Tibial nerve (tissue), 4 donors: Measurements from ENCODE around the gene PDGFA. TPM values are rescaled to one million over a fixed set of nuclear protein-coding genes. Genes with fewer than 3 reads are reported as not detected.

Experiments used
- DNase-seq, 2 donors: peaks; one replicate each; pipeline ENCODE4 v3.0.0-alpha.2; 2019; ENCODE audit warnings: low spot score in 2 of 2
- H3K27ac ChIP-seq, 4 donors: fragments of 200-600 bp; sonication (generic) in 3 of 4; one replicate each; pipeline ENCODE4 v1.5.1; 2017 to 2019; ENCODE audit warnings: mild to moderate bottlenecking in 1 of 4
- H3K27me3 ChIP-seq, 2 donors: fragments of 200-600 bp; sonication (generic) in 1 of 2; one replicate each; pipeline versions ENCODE4 v1.5.1 to v1.6.0; 2017 to 2019
- H3K36me3 ChIP-seq, 3 donors: fragments of 200-600 bp; sonication (generic); one replicate each; pipeline ENCODE4 v1.5.1; 2018 to 2019
- H3K4me1 ChIP-seq, 4 donors: fragments of 200-600 bp; sonication (generic) in 3 of 4; one replicate each; pipeline ENCODE4 v1.5.1; 2017 to 2019
- H3K4me3 ChIP-seq, 4 donors: fragments of 200-600 bp; sonication (generic) in 3 of 4; one replicate each; pipeline ENCODE4 v1.5.1; 2017 to 2019; ENCODE audit warnings: mild to moderate bottlenecking in 1 of 4, moderate library complexity in 1 of 4
- H3K9me3 ChIP-seq, 4 donors: fragments of 200-600 bp; sonication (generic) in 3 of 4; one replicate each; pipeline ENCODE4 v1.5.1; 2017 to 2019
- CTCF ChIP-seq, 5 experiments: fragments of 200-600 bp in 3 of 5; fragments of 450-650 bp in 2 of 5; sonication (generic) in 3 of 5; IDR thresholded peaks; one replicate each; pipeline ENCODE4 v1.5.1; 2016 to 2019; ENCODE audit warnings: antibody characterized with exemption in 5 of 5, mild to moderate bottlenecking in 3 of 5, moderate library complexity in 2 of 5
- EP300 ChIP-seq, 2 donors: sonication (generic); formaldehyde crosslinking; IDR thresholded peaks; one replicate each; pipeline ENCODE4 v1.6.1; 2017; ENCODE audit warnings: antibody characterized with exemption in 2 of 2, mild to moderate bottlenecking in 1 of 2
- POLR2A ChIP-seq, 2 donors: fragments of 450-650 bp; IDR thresholded peaks; one replicate each; pipeline ENCODE4 v1.6.1; 2017; ENCODE audit warnings: antibody characterized with exemption in 2 of 2, mild to moderate bottlenecking in 2 of 2, moderate library complexity in 2 of 2
- WGBS, 2 donors: methylation state at CpG; one replicate each; pipeline ENCODE4 v1.1.5; 2018; 5-methylcytosine and 5-hydroxymethylcytosine counted together
- total RNA-seq, 4 donors: library from RNA; depleted of rRNA; stranded (reverse); fragments of >200 nt; gene quantifications; one replicate each; pipeline ENCODE4 v1.1.0, GENCODE V29; 2016

Gene PDGFA
- total RNA-seq, 4 donors from 2014 or later: 33.4 to 84.1 (median 40.6) TPM

GRCh38 chr7:538764-539685 lies 19.4 kb upstream of the PDGFA start:
- H3K4me3 ChIP-seq: no peak overlapping the region
- H3K27ac ChIP-seq: peak overlapping the region in 1 of 4 donors; percentile 59
- H3K9me3 ChIP-seq: peaks cover 0 to 14% (median 0%) of the 10 kb centered on the region in 4 donors
- no peaks in the 10 kb centered on the region for H3K27me3 ChIP-seq
- H3K36me3 ChIP-seq: no peaks in the 10 kb centered on the region
- TF ChIP-seq POLR2A (IDR thresholded peaks at IDR 0.05) (no peak), EP300 (IDR thresholded peaks at IDR 0.05) (no peak), CTCF (IDR thresholded peaks at IDR 0.05) (no peak)
- 83% methylated on average over 19 to 22 of the region's 37 CpGs for WGBS, 2 donors
- H3K4me1 ChIP-seq: peaks cover 0 to 20% (median 9%) of the 10 kb centered on the region in 4 donors
- DNase-seq: no peak

GRCh38 chr7:537911-538634 lies 18.4 kb upstream of the PDGFA start:
- no peak for TF ChIP-seq CTCF (IDR thresholded peaks at IDR 0.05)
- no peak for TF ChIP-seq POLR2A (IDR thresholded peaks at IDR 0.05)
- no peak for TF ChIP-seq EP300 (IDR thresholded peaks at IDR 0.05)
- Histone ChIP-seq H3K4me3 (no peak overlapping the region), H3K9me3 (peaks cover 0 to 14% (median 0%) of the 10 kb centered on the region in 4 donors), H3K4me1 (peaks cover 0 to 16% (median 9%) of the 10 kb centered on the region in 4 donors), H3K27me3 (no peaks in the 10 kb centered on the region), H3K36me3 (no peaks in the 10 kb centered on the region), H3K27ac (peak overlapping the region in 1 of 4 donors; percentile 59)
- WGBS, 2 donors: 40 to 42% methylated on average over 15 to 21 of the region's 21 CpGs
- DNase-seq: no peak

- DNase-seq: no peak
- 81 to 94% methylated on average over 12 of the region's 12 CpGs for WGBS, 2 donors
- Histone ChIP-seq H3K27ac (no peak overlapping the region), H3K36me3 (no peaks in the 10 kb centered on the region), H3K4me1 (peaks cover 0 to 12% (median 5%) of the 10 kb centered on the region in 4 donors), H3K4me3 (no peak overlapping the region), H3K9me3 (peaks cover 0 to 14% (median 0%) of the 10 kb centered on the region in 4 donors), H3K27me3 (peaks cover 0 to under 1% of the 10 kb centered on the region in 2 donors)
- TF ChIP-seq CTCF (IDR thresholded peaks at IDR 0.05) (no peak), EP300 (IDR thresholded peaks at IDR 0.05) (no peak), POLR2A (IDR thresholded peaks at IDR 0.05) (no peak)
Observed at GRCh38 chr7:536231-536630, 16.6 kb upstream of the PDGFA start.

GRCh38 chr7:534959-535358 lies 15.3 kb upstream of the PDGFA start:
- Histone ChIP-seq H3K4me1 (peaks cover 0 to 12% (median 5%) of the 10 kb centered on the region in 4 donors), H3K9me3 (peaks cover 0 to 6% (median 0%) of the 10 kb centered on the region in 4 donors), H3K36me3 (no peaks in the 10 kb centered on the region), H3K4me3 (no peak overlapping the region), H3K27me3 (peaks cover 0 to 7% of the 10 kb centered on the region in 2 donors), H3K27ac (no peak overlapping the region)
- WGBS, 2 donors: 94 to 95% methylated on average over 10 of the region's 10 CpGs
- TF ChIP-seq CTCF (IDR thresholded peaks at IDR 0.05) (no peak), EP300 (IDR thresholded peaks at IDR 0.05) (no peak), POLR2A (IDR thresholded peaks at IDR 0.05) (no peak)
- DNase-seq: no peak
